ENCODE measurements around the gene IL2RG.

DNA sequence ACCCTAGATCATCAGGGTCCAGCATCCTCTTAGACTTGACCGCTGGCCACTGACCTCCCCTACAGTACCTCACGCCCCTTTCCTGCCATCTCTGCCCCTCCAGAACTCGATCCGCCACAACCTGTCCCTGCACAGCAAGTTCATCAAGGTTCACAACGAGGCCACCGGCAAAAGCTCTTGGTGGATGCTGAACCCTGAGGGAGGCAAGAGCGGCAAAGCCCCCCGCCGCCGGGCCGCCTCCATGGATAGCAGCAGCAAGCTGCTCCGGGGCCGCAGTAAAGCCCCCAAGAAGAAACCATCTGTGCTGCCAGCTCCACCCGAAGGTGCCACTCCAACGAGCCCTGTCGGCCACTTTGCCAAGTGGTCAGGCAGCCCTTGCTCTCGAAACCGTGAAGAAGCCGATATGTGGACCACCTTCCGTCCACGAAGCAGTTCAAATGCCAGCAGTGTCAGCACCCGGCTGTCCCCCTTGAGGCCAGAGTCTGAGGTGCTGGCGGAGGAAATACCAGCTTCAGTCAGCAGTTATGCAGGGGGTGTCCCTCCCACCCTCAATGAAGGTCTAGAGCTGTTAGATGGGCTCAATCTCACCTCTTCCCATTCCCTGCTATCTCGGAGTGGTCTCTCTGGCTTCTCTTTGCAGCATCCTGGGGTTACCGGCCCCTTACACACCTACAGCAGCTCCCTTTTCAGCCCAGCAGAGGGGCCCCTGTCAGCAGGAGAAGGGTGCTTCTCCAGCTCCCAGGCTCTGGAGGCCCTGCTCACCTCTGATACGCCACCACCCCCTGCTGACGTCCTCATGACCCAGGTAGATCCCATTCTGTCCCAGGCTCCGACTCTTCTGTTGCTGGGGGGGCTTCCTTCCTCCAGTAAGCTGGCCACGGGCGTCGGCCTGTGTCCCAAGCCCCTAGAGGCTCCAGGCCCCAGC is 10.5 kb downstream of the IL2RG start:
- TF ChIP-seq JUNB (IDR thresholded peaks at IDR 0.05): no peak
- TF ChIP-seq HCFC1 (IDR thresholded peaks at IDR 0.05; ENCODE audit: low read length): no peak
- TF ChIP-seq, protein P1, sequence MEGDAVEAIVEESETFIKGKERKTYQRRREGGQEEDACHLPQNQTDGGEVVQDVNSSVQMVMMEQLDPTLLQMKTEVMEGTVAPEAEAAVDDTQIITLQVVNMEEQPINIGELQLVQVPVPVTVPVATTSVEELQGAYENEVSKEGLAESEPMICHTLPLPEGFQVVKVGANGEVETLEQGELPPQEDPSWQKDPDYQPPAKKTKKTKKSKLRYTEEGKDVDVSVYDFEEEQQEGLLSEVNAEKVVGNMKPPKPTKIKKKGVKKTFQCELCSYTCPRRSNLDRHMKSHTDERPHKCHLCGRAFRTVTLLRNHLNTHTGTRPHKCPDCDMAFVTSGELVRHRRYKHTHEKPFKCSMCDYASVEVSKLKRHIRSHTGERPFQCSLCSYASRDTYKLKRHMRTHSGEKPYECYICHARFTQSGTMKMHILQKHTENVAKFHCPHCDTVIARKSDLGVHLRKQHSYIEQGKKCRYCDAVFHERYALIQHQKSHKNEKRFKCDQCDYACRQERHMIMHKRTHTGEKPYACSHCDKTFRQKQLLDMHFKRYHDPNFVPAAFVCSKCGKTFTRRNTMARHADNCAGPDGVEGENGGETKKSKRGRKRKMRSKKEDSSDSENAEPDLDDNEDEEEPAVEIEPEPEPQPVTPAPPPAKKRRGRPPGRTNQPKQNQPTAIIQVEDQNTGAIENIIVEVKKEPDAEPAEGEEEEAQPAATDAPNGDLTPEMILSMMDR (IDR thresholded peaks at IDR 0.05 in 2 of 3, conservative IDR thresholded peaks at IDR 0.05 in 1 of 3; ENCODE audit: control insufficient read depth in 2 of 3, extremely low read depth in 1 of 3, insufficient read depth in 1 of 3, low read depth in 3 of 3, low read length in 3 of 3): 0 out of 6 replicates have a peak, but pooled peaks of 2 of the 3 experiments have one; percentile 3 to 4
- no peak for TF ChIP-seq ZBED1 (IDR thresholded peaks at IDR 0.05; ENCODE audit: borderline replicate concordance)
- no peak for TF ChIP-seq CBFB (IDR thresholded peaks at IDR 0.05; ENCODE audit: low read depth)
- no peak for TF ChIP-seq NFXL1 (IDR thresholded peaks at IDR 0.05; ENCODE audit: borderline replicate concordance)
- peak; percentile 31; the same call in 1 of the 2 replicates for TF ChIP-seq POLR2A (IDR thresholded peaks at IDR 0.05; ENCODE audit: low read depth, low read length)
- TF ChIP-seq CBX3 (IDR thresholded peaks at IDR 0.05; ENCODE audit: borderline replicate concordance, low read depth): no peak
- TF ChIP-seq EP300 (IDR thresholded peaks at IDR 0.05; ENCODE audit: borderline replicate concordance in 1 of 2, control insufficient read depth in 1 of 2, low read depth in 2 of 2, low read length in 2 of 2): no peak
- no peak for TF ChIP-seq SIN3A (IDR thresholded peaks at IDR 0.05; ENCODE audit: low read depth, low read length)

Data from GM12878 (cell line).